Gastrocnemius medialis (tissue), 4 donors: Measurements from ENCODE around the gene TTC39A. TPM values are rescaled to one million over a fixed set of nuclear protein-coding genes. Genes with fewer than 3 reads are reported as not detected.
"Not testable (repeated sequence)": the region's sequence is repeated elsewhere in the genome, so short reads cannot be mapped to it uniquely, and the experiment has no call there.

Experiments used
- ATAC-seq, 2 donors: fragments of 150-250 bp; one replicate each; pipeline ENCODE4 v1.9.1; 2016
- DNase-seq, 2 donors: peaks; one replicate each; pipeline ENCODE4 v3.0.0-alpha.2; 2019
- H3K27ac ChIP-seq, 4 donors: fragments of 200-600 bp; sonication (generic); 1 replicate in 1 of 4; 2 replicates in 3 of 4; pipeline ENCODE4 v1.5.1; 2016 to 2018; ENCODE audit warnings: mild to moderate bottlenecking in 2 of 4, moderate library complexity in 1 of 4
- H3K27me3 ChIP-seq, 3 donors: fragments of 200-600 bp; sonication (generic) in 2 of 3; 1 replicate in 1 of 3; 2 replicates in 2 of 3; pipeline versions ENCODE4 v1.5.1 to v1.6.0; 2016 to 2019; ENCODE audit warnings: mild to moderate bottlenecking in 1 of 3, moderate library complexity in 1 of 3
- H3K36me3 ChIP-seq, 2 donors: fragments of 200-600 bp; sonication (generic) in 1 of 2; one replicate each; pipeline ENCODE4 v1.5.1; 2017 to 2018
- H3K4me1 ChIP-seq, 2 donors: fragments of 200-600 bp; sonication (generic) in 1 of 2; one replicate each; pipeline ENCODE4 v1.5.1; 2016 to 2017; ENCODE audit warnings: mild to moderate bottlenecking in 2 of 2
- H3K4me3 ChIP-seq, 4 donors: fragments of 200-600 bp; sonication (generic) in 3 of 4; 1 replicate in 1 of 4; 2 replicates in 3 of 4; pipeline ENCODE4 v1.5.1; 2016 to 2019; ENCODE audit warnings: mild to moderate bottlenecking in 2 of 4
- H3K9me3 ChIP-seq, 3 donors: fragments of 200-600 bp; sonication (generic) in 2 of 3; 1 replicate in 1 of 3; 2 replicates in 2 of 3; pipeline ENCODE4 v1.5.1; 2016 to 2019
- CTCF ChIP-seq, 5 experiments: fragments of 450-650 bp in 3 of 5; fragments of 200-600 bp in 2 of 5; sonication (generic) in 2 of 5; IDR thresholded peaks in 4 of 5; conservative IDR thresholded peaks in 1 of 5; 1 replicate in 4 of 5; 2 replicates in 1 of 5; pipeline ENCODE4 v1.5.1; 2016 to 2019; ENCODE audit warnings: antibody characterized with exemption in 5 of 5, mild to moderate bottlenecking in 3 of 5, moderate library complexity in 3 of 5
- POLR2A ChIP-seq, 2 donors: fragments of 450-650 bp; IDR thresholded peaks; one replicate each; pipeline ENCODE4 v1.6.1; 2017; ENCODE audit warnings: antibody characterized with exemption in 2 of 2, mild to moderate bottlenecking in 2 of 2, moderate library complexity in 2 of 2
- in situ Hi-C, 4 donors: fragments of 200-750 bp; cut with MboI; loops; one replicate each; pipeline versions ENCODE4 v1.15.0 to v1.8.0; 2017; ENCODE audit warnings: low sequenced_read_pairs in 4 of 4
- intact Hi-C: fragments of 100-400 bp; cut with DNase I; formaldehyde crosslinking; loops from one replicate; pipeline ENCODE4 v1.15.1; 2023; ENCODE audit warnings: low total_unique reads
- total RNA-seq, 4 donors: library from RNA; depleted of rRNA; stranded (reverse); fragments of >200 nt; gene quantifications; one replicate each; pipeline versions ENCODE4 v1.1.0 to v1.2.3, GENCODE V29; 2016

The TTC39A gene
- total RNA-seq, 4 donors from 2014 or later: 4.1 to 13.1 (median 8.2) TPM

- in situ Hi-C loops: no loop called here
- no peak for DNase-seq
- Histone ChIP-seq H3K4me1 (peaks cover 7 to 12% of the 10 kb centered on the region in 2 donors), H3K27me3 (no peaks in the 10 kb centered on the region), H3K9me3 (no peaks in the 10 kb centered on the region), H3K4me3 (no peak overlapping the region), H3K27ac (no peak overlapping the region), H3K36me3 (no peaks in the 10 kb centered on the region)
- ATAC-seq: no peak
- intact Hi-C loops: no loop called here
- TF ChIP-seq POLR2A (IDR thresholded peaks at IDR 0.05) (no peak), CTCF (IDR thresholded peaks at IDR 0.05 in 4 of 5, conservative IDR thresholded peaks at IDR 0.05 in 1 of 5) (no peak)
Observed at GRCh38 chr1:51327386-51327785, 3.0 kb downstream of the TTC39A start.

GRCh38 chr1:51326839-51327238 lies 3.5 kb downstream of the TTC39A start:
- Histone ChIP-seq H3K4me3 (no peak overlapping the region), H3K9me3 (no peaks in the 10 kb centered on the region), H3K27ac (no peak overlapping the region), H3K27me3 (no peaks in the 10 kb centered on the region), H3K4me1 (peaks cover 7 to 12% of the 10 kb centered on the region in 2 donors), H3K36me3 (no peaks in the 10 kb centered on the region)
- intact Hi-C loops (no loop called here), in situ Hi-C loops (no loop called here)
- ATAC-seq: no peak
- no peak for DNase-seq
- TF ChIP-seq POLR2A (IDR thresholded peaks at IDR 0.05) (no peak), CTCF (IDR thresholded peaks at IDR 0.05 in 4 of 5, conservative IDR thresholded peaks at IDR 0.05 in 1 of 5) (no peak)

GRCh38 chr1:51325878-51326755 lies 4.2 kb downstream of the TTC39A start:
- Histone ChIP-seq H3K36me3 (no peaks in the 10 kb centered on the region), H3K27ac (no peak overlapping the region), H3K9me3 (no peaks in the 10 kb centered on the region), H3K4me1 (peaks cover 5% of the 10 kb centered on the region in 2 donors), H3K27me3 (no peaks in the 10 kb centered on the region), H3K4me3 (no peak overlapping the region)
- intact Hi-C loops (no loop called here), in situ Hi-C loops (no loop called here)
- DNase-seq (no peak), ATAC-seq (no peak)
- no peak for TF ChIP-seq POLR2A (IDR thresholded peaks at IDR 0.05)
- TF ChIP-seq CTCF (IDR thresholded peaks at IDR 0.05 in 4 of 5, conservative IDR thresholded peaks at IDR 0.05 in 1 of 5): no peak

GRCh38 chr1:51325391-51325790 lies 5.0 kb downstream of the TTC39A start:
- Histone ChIP-seq H3K9me3 (no peaks in the 10 kb centered on the region), H3K4me3 (no peak overlapping the region), H3K27me3 (no peaks in the 10 kb centered on the region), H3K27ac (no peak overlapping the region), H3K4me1 (no peaks in the 10 kb centered on the region), H3K36me3 (no peaks in the 10 kb centered on the region)
- no peak for TF ChIP-seq POLR2A (IDR thresholded peaks at IDR 0.05)
- TF ChIP-seq CTCF (IDR thresholded peaks at IDR 0.05 in 4 of 5, conservative IDR thresholded peaks at IDR 0.05 in 1 of 5): no peak
- intact Hi-C loops: no loop called here
- in situ Hi-C loops: no loop called here
- no peak for DNase-seq
- ATAC-seq: no peak

- not testable (repeated sequence) for ATAC-seq
Observed at GRCh38 chr1:51325011-51325385, 5.4 kb downstream of the TTC39A start.

More at GRCh38 chr1:51325011-51325385, 5.4 kb downstream of the TTC39A start:
- intact Hi-C loops, H3K36me3 ChIP-seq, in situ Hi-C loops, H3K4me1 ChIP-seq, H3K9me3 ChIP-seq, H3K27ac ChIP-seq, H3K27me3 ChIP-seq, DNase-seq, H3K4me3 ChIP-seq: not testable (repeated sequence)
